Measurements from ENCODE around the gene CHCHD1.

GRCh38 chr10:73812657-73813056 lies 30.8 kb downstream of the CHCHD1 start:
- TF ChIP-seq, protein P1, sequence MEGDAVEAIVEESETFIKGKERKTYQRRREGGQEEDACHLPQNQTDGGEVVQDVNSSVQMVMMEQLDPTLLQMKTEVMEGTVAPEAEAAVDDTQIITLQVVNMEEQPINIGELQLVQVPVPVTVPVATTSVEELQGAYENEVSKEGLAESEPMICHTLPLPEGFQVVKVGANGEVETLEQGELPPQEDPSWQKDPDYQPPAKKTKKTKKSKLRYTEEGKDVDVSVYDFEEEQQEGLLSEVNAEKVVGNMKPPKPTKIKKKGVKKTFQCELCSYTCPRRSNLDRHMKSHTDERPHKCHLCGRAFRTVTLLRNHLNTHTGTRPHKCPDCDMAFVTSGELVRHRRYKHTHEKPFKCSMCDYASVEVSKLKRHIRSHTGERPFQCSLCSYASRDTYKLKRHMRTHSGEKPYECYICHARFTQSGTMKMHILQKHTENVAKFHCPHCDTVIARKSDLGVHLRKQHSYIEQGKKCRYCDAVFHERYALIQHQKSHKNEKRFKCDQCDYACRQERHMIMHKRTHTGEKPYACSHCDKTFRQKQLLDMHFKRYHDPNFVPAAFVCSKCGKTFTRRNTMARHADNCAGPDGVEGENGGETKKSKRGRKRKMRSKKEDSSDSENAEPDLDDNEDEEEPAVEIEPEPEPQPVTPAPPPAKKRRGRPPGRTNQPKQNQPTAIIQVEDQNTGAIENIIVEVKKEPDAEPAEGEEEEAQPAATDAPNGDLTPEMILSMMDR (IDR thresholded peaks at IDR 0.05; ENCODE audit: borderline replicate concordance, extremely low read depth, low read length, poor library complexity, severe bottlenecking), result no peak
- TF ChIP-seq EZH2 (IDR thresholded peaks at IDR 0.05; ENCODE audit: borderline replicate concordance, low read depth, low read length, severe bottlenecking), result no peak
